Fibroblast of lung (primary cell): ENCODE results near the gene PCDHB1. TPM values are rescaled to one million over a fixed set of nuclear protein-coding genes. Genes with fewer than 3 reads are reported as not detected.
A peak's percentile ranks its signal among the peaks of the same experiment; 100 is the strongest.

Source experiments
- DNase-seq, 2 donors: peaks; one replicate each; pipeline versions ENCODE4 v3.0.0 to v3.0.0-alpha.2; 2010; ENCODE audit warnings: low read depth in 2 of 2
- H2AFZ ChIP-seq: 2 replicates; pipeline ENCODE4 v1.5.1; 2012; ENCODE audit warnings: low read length, control low read depth, inconsistent platforms
- H3K27ac ChIP-seq: 2 replicates; pipeline ENCODE4 v1.5.1; 2011; ENCODE audit warnings: low read length, control low read depth; ENCODE audit not compliant: insufficient read depth
- H3K27me3 ChIP-seq: 2 replicates; pipeline ENCODE4 v1.5.1; 2011; ENCODE audit warnings: mild to moderate bottlenecking, low read length; ENCODE audit not compliant: control insufficient read depth, insufficient read depth
- H3K36me3 ChIP-seq: 2 replicates; pipeline ENCODE4 v1.5.1; 2011; ENCODE audit warnings: low read length; ENCODE audit not compliant: control insufficient read depth, insufficient read depth
- H3K4me1 ChIP-seq: 2 replicates; pipeline ENCODE4 v1.5.1; 2011; ENCODE audit warnings: low read length; ENCODE audit not compliant: control insufficient read depth, insufficient read depth; ENCODE audit errors: extremely low read depth
- H3K4me2 ChIP-seq: 2 replicates; pipeline ENCODE4 v1.5.1; 2011; ENCODE audit warnings: low read length, control low read depth; ENCODE audit not compliant: insufficient read depth; ENCODE audit errors: extremely low read depth
- H3K4me3 ChIP-seq, 4 experiments: fragments of 200-600 bp in 1 of 4; sonication (generic) in 1 of 4; replicated peaks in 1 of 4; 2 replicates each; pipeline ENCODE4 v1.5.1; 2011 to 2016; ENCODE audit warnings: low read length in 4 of 4, low read depth in 3 of 4, mild to moderate bottlenecking in 3 of 4, control low read depth in 2 of 4, inconsistent platforms in 1 of 4, mixed read lengths in 1 of 4; ENCODE audit not compliant: insufficient read depth in 1 of 4; ENCODE audit errors: control extremely low read depth in 1 of 4
- H3K79me2 ChIP-seq: 2 replicates; pipeline ENCODE4 v1.5.1; 2012; ENCODE audit warnings: mild to moderate bottlenecking, low read length, inconsistent platforms; ENCODE audit not compliant: control insufficient read depth, insufficient read depth
- H3K9ac ChIP-seq: 2 replicates; pipeline ENCODE4 v1.5.1; 2011; ENCODE audit warnings: mild to moderate bottlenecking, low read length, control low read depth; ENCODE audit not compliant: insufficient read depth
- H3K9me3 ChIP-seq: 2 replicates; pipeline ENCODE4 v1.5.1; 2012; ENCODE audit warnings: low read depth, low read length; ENCODE audit not compliant: control insufficient read depth, insufficient read depth
- H4K20me1 ChIP-seq: 2 replicates; pipeline ENCODE4 v1.5.1; 2011; ENCODE audit warnings: low read length; ENCODE audit not compliant: control insufficient read depth, insufficient read depth; ENCODE audit errors: extremely low read depth
- EZH2 ChIP-seq: IDR thresholded peaks from 2 replicates; pipeline ENCODE4 v1.5.1; 2012; ENCODE audit warnings: low read length, control low read depth, mild to moderate bottlenecking; ENCODE audit errors: missing control alignments
- polyA minus RNA-seq: library from RNA; depleted of rRNA, polyadenylated mRNA; stranded (reverse); fragments of >200 nt; gene quantifications from 2 replicates; pipeline ENCODE4 v1.2.3, GENCODE V29; 2011; ENCODE audit warnings: low replicate concordance
- polyA plus RNA-seq, 2 donors: library from polyadenylated mRNA; depleted of rRNA in 1 of 2; stranded (reverse) in 1 of 2; unstranded in 1 of 2; fragments of >200 nt; gene quantifications; 2 replicates each; pipeline ENCODE4 v1.2.1, GENCODE V29; 2011 to 2012; ENCODE audit warnings: missing spikeins in 1 of 2
- total RNA-seq: library from RNA; depleted of rRNA; stranded (reverse); fragments of >200 nt; gene quantifications from 2 replicates; pipeline ENCODE4 v1.2.1, GENCODE V29; 2014
- TF ChIP-seq, protein P1 (sequence below), 2 donors: IDR thresholded peaks in 1 of 2; conservative IDR thresholded peaks in 1 of 2; 1 replicate in 1 of 2; 2 replicates in 1 of 2; pipeline ENCODE4 v1.5.1; 2011 to 2012; ENCODE audit warnings: low read length in 2 of 2, control low read depth in 1 of 2, inconsistent platforms in 1 of 2, low read depth in 1 of 2, mild to moderate bottlenecking in 1 of 2

PCDHB1 gene, protein sequence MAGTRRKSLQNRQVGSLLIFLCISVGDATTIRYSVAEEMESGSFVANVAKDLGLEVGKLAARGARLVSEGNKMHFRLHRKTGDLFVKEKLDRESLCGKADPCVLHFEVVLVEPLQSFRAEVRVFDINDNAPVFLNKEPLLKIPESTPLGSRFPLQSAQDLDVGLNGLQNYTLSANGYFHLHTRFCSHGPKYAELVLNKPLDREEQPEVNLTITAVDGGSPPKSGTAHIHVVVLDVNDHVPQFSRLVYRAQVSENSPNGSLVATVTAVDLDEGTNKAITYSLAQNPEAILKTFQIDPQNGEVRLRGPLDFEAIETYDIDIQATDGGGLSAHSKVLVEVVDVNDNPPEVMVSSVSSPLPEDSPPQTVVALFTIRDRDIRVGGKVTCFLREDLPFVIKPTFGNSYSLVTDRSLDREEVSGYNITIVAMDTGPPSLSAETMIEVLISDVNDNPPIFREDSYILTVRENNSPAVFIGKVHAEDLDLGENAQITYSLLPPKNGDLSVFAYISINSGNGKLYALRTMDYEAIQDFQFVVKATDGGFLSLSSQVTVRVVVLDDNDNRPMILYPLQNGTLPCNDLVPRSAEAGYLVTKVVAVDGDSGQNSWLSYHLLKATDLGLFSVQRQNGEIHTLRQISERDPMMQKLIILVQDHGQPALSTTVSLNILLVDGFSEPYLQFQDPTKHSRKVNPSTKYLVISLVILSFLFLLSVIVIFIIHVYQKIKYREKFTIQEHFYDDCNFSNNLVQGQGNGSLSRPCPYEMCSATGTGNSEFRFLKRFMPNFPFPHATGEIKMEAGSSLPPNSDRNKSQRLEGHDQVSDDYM
- not detected in 2 replicates for total RNA-seq
- polyA plus RNA-seq: not detected in 2 replicates
- not detected in 2 replicates for polyA plus RNA-seq (2012)
- polyA minus RNA-seq: not detected in 2 replicates

DNA sequence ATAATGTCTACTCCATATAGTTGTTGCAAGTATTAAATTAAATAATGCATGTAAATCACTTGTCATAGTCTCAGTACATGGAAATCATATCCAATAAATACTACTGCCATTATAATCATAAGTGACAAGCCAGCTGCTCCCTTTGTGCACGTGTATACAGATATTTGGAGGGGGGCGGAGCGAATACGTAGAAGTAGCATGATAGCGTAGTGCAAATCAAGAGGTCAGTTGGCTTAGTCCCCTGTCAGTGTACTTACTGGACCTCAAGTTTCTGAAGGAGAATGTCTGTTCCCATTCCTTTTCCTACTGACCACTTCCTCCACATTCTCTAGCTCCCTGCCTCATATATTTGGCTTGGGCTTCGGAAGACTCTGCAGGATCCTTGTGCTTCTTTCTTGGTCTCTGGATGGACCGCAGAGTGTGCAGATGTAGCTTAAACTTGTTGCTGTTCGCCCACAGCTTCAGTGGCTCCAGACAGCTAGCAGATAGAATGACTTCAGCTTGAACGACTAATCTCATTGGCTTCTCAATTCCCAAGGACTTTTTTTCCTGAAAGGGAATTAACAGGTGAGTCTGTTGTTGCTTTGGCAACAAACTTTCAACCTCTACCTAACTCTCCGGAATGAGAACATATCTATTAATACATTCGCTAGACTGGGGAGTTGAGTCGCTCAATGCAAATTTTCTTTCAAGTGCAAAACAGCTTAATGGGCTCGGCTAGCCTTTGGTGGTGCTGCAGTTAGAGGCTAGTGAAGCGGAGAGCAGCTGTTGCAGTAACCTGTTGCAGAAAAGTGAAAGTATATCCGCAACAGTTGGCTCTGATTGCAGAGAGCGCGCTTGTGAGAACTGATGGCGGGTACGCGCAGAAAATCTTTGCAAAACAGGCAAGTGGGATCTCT is at the start of gene PCDHB1:
Gene PCDHB1, plus strand, starts transcription at position 753 of the 899 bp plus-strand sequence. Its CDS starts 97 bp downstream, at position 850.
- H3K27ac ChIP-seq: no peak within 1 kb of the TSS
- H3K9me3 ChIP-seq: no peaks in the 10 kb centered on the region
- H3K36me3 ChIP-seq: no peaks in the 10 kb centered on the region
- peak within 1 kb of the TSS in 3 of 4 experiments; percentile 4 to 44 (median 32) for H3K4me3 ChIP-seq
- no peak within 1 kb of the TSS for H3K9ac ChIP-seq
- no peaks in the 10 kb centered on the region for H4K20me1 ChIP-seq
- no peaks in the 10 kb centered on the region for H3K27me3 ChIP-seq
- H2AFZ ChIP-seq: no peak within 1 kb of the TSS
- TF ChIP-seq, protein P1, sequence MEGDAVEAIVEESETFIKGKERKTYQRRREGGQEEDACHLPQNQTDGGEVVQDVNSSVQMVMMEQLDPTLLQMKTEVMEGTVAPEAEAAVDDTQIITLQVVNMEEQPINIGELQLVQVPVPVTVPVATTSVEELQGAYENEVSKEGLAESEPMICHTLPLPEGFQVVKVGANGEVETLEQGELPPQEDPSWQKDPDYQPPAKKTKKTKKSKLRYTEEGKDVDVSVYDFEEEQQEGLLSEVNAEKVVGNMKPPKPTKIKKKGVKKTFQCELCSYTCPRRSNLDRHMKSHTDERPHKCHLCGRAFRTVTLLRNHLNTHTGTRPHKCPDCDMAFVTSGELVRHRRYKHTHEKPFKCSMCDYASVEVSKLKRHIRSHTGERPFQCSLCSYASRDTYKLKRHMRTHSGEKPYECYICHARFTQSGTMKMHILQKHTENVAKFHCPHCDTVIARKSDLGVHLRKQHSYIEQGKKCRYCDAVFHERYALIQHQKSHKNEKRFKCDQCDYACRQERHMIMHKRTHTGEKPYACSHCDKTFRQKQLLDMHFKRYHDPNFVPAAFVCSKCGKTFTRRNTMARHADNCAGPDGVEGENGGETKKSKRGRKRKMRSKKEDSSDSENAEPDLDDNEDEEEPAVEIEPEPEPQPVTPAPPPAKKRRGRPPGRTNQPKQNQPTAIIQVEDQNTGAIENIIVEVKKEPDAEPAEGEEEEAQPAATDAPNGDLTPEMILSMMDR (conservative IDR thresholded peaks at IDR 0.05 in 1 of 2, IDR thresholded peaks at IDR 0.05 in 1 of 2; ENCODE audit: low read depth in 1 of 2, low read length in 2 of 2): no peak
- no peak for TF ChIP-seq EZH2
- H3K79me2 ChIP-seq: no peaks in the 10 kb centered on the region
- peak within 1 kb of the TSS; percentile 3 for H3K4me2 ChIP-seq
- no peaks in the 10 kb centered on the region for H3K4me1 ChIP-seq
- no peak for DNase-seq

DNA sequence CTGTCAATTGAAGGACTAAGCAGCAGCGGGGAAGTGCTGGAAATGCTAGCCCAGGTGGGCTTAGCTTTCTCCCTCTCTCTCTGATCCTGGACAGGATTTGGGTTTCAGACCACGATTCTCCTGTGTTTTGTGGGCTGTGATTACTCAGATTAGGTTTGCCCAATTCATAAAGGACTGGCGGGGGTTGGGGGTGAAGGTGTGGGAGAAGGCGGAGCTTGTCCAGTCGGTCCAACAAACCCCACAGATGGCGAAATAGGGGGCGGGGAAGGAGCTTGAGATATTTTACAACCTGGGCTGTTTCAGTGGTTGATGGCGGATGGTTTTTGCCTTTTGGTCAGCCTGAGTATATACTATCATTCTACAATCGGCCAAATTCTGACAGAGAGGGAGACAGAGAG is 49.7 kb upstream of the PCDHB1 start:
- no peak overlapping the region for H3K4me2 ChIP-seq
- H3K36me3 ChIP-seq: no peaks in the 10 kb centered on the region
- TF ChIP-seq, protein P1 (conservative IDR thresholded peaks at IDR 0.05 in 1 of 2, IDR thresholded peaks at IDR 0.05 in 1 of 2; ENCODE audit: low read depth in 1 of 2, low read length in 2 of 2): no peak
- no peak for TF ChIP-seq EZH2
- peak overlapping the region in 1 of 4 experiments; percentile 10 for H3K4me3 ChIP-seq
- H2AFZ ChIP-seq: peak overlapping the region; percentile 20
- H3K79me2 ChIP-seq: no peaks in the 10 kb centered on the region
- no peak for DNase-seq
- H3K9me3 ChIP-seq: no peaks in the 10 kb centered on the region
- H4K20me1 ChIP-seq: no peaks in the 10 kb centered on the region
- no peak overlapping the region for H3K27ac ChIP-seq
- no peak overlapping the region for H3K9ac ChIP-seq
- no peaks in the 10 kb centered on the region for H3K27me3 ChIP-seq
- H3K4me1 ChIP-seq: peaks cover 2% of the 10 kb centered on the region
